Activated T-helper 1 cell treated with anti-CD3 and anti-CD28 coated beads, Interleukin-2, amount 50 U/mL, for 16 hours (primary cell): ENCODE results near the gene TSNAXIP1.
A peak's percentile ranks its signal among the peaks of the same experiment; 100 is the strongest.
"Not testable (repeated sequence)": the region's sequence is repeated elsewhere in the genome, so short reads cannot be mapped to it uniquely, and the experiment has no call there.

Experiments used
- DNase-seq, 2 donors: peaks; one replicate each; pipeline ENCODE4 v3.0.0-alpha.2; 2020; ENCODE audit warnings: low read depth in 1 of 2, low spot score in 1 of 2

The TSNAXIP1 gene

GRCh38 chr16:67833415-67834241 is 26.9 kb downstream of the TSNAXIP1 start:
- DNase-seq = peak; percentile 84 to 86

GRCh38 chr16:67834242-67834614 is 27.5 kb downstream of the TSNAXIP1 start:
- no peak for DNase-seq

- DNase-seq = not testable (repeated sequence)
These were observed 30.5 kb downstream of the TSNAXIP1 start for GRCh38 chr16:67837190-67837589.

GRCh38 chr16:67837811-67838210 is 31.1 kb downstream of the TSNAXIP1 start:
- DNase-seq = no peak

- no peak for DNase-seq
These were observed 34.6 kb downstream of the TSNAXIP1 start for GRCh38 chr16:67841198-67841815.

- DNase-seq = peak; percentile 86 to 88
These were observed 35.3 kb downstream of the TSNAXIP1 start, which contains the start of gene THAP11 for GRCh38 chr16:67841816-67842508. Gene THAP11, plus strand, starts transcription at chr16:67842320. Its CDS starts 235 bp downstream, at chr16:67842555.

GRCh38 chr16:67842509-67843342 is 36.0 kb downstream of the TSNAXIP1 start:
- DNase-seq = peak; percentile 35 to 44

GRCh38 chr16:67843343-67843765 is 36.7 kb downstream of the TSNAXIP1 start:
- DNase-seq = no peak

GRCh38 chr16:67844497-67844896 is 37.8 kb downstream of the TSNAXIP1 start:
- DNase-seq = no peak

GRCh38 chr16:67845291-67846062 is 38.8 kb downstream of the TSNAXIP1 start:
- DNase-seq = no peak

- no peak for DNase-seq
These were observed 39.3 kb downstream of the TSNAXIP1 start for GRCh38 chr16:67846063-67846319.

- DNase-seq = peak; percentile 89 to 90
These were observed 39.8 kb downstream of the TSNAXIP1 start, which contains the start of gene NUTF2 for GRCh38 chr16:67846320-67847063. Gene NUTF2, plus strand, starts transcription at chr16:67846933. Its CDS starts 18,198 bp downstream, at chr16:67865131.

GRCh38 chr16:67847064-67847861 is 40.6 kb downstream of the TSNAXIP1 start, which contains the start of gene CENPT:
Gene CENPT, minus strand, starts transcription at chr16:67847693. Its CDS starts 13,834 bp downstream, at chr16:67833859.
- DNase-seq = no peak

- no peak for DNase-seq
These were observed 41.4 kb downstream of the TSNAXIP1 start for GRCh38 chr16:67848118-67848517.

GRCh38 chr16:67853670-67854069 is 47.0 kb downstream of the TSNAXIP1 start:
- no peak for DNase-seq

GRCh38 chr16:67855789-67856188 is 49.1 kb downstream of the TSNAXIP1 start:
- no peak for DNase-seq

GRCh38 chr16:67856927-67857546 is 50.3 kb downstream of the TSNAXIP1 start:
- no peak for DNase-seq

GRCh38 chr16:67857547-67858233 is 51.0 kb downstream of the TSNAXIP1 start:
- DNase-seq = no peak
